ENCODE measurements around the gene MED12.

- TF ChIP-seq CTCF (IDR thresholded peaks at IDR 0.05; ENCODE audit: control extremely low read depth in 1 of 3, insufficient read depth in 1 of 3, low read depth in 1 of 3, low read length in 3 of 3) (no peak), SIN3A (conservative IDR thresholded peaks at IDR 0.05 in 1 of 2, IDR thresholded peaks at IDR 0.05 in 1 of 2; ENCODE audit: low read depth in 1 of 2, low read length in 2 of 2) (no peak)
These were observed 63.1 kb downstream of the MED12 start for GRCh38 chrX:71181558-71181909.

Measured in H1 (cell line).